ENCODE measurements around the gene USH2A.

USH2A gene

DNA sequence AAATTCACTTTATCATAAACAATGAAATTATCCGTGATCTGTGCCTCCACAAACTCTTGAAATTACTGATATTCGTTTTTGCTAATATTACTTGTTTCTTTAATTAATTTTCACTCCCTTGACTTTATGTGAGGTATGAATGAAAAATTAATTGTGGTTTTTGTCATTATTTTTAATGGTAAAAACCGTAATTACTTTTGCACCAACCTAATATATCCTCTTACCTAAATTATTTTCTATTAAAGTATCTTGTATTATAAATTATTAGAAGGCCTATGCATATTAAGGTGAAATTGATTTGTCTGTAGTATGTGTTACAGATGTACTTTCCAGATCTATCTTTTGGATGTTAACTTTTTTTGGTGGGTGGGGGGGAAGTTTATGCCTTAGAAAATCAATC is 540.2 kb downstream of the USH2A start:
- no peak overlapping the region for H3K4me3 Mint-ChIP-seq
- no peaks in the 10 kb centered on the region for H3K27me3 Mint-ChIP-seq
- no peak overlapping the region for H3K27ac Mint-ChIP-seq
- H3K36me3 Mint-ChIP-seq (ENCODE audit: low read depth): no peaks in the 10 kb centered on the region
- DNase-seq: no peak
- H3K9me3 Mint-ChIP-seq: peaks cover 10% of the 10 kb centered on the region
- no peaks in the 10 kb centered on the region for H3K4me1 Mint-ChIP-seq (ENCODE audit: low read depth)

GRCh38 chr1:215878843-215879242 is 544.4 kb downstream of the USH2A start:
- no peak for DNase-seq
- no peaks in the 10 kb centered on the region for H3K27me3 Mint-ChIP-seq
- no peak overlapping the region for H3K27ac Mint-ChIP-seq
- peaks cover 17% of the 10 kb centered on the region for H3K9me3 Mint-ChIP-seq
- no peaks in the 10 kb centered on the region for H3K36me3 Mint-ChIP-seq (ENCODE audit: low read depth)
- no peak overlapping the region for H3K4me3 Mint-ChIP-seq
- H3K4me1 Mint-ChIP-seq (ENCODE audit: low read depth): no peaks in the 10 kb centered on the region

DNA sequence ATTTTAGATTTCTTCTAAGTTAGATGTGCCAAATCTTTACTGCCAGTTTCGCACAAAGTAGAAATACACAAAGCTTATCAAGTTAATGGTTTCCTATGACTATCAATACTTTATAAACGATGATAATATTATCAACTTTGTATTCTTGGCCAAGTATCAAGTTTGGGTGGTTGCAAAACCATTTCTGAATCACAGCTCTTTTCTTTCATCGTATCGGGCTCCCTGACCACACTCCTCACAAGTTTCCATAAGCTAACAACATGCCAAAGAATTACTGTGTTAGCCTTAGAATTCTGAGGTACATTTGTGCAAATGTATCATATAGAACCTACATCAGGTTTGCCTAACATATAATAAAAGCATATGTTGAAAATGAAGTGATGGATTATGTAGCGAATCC is 545.1 kb downstream of the USH2A start:
- Mint-ChIP-seq H3K36me3 (ENCODE audit: low read depth) (no peaks in the 10 kb centered on the region), H3K27me3 (no peaks in the 10 kb centered on the region), H3K4me1 (ENCODE audit: low read depth) (no peaks in the 10 kb centered on the region), H3K9me3 (peaks cover 17% of the 10 kb centered on the region), H3K4me3 (no peak overlapping the region), H3K27ac (no peak overlapping the region)
- DNase-seq: no peak

DNA sequence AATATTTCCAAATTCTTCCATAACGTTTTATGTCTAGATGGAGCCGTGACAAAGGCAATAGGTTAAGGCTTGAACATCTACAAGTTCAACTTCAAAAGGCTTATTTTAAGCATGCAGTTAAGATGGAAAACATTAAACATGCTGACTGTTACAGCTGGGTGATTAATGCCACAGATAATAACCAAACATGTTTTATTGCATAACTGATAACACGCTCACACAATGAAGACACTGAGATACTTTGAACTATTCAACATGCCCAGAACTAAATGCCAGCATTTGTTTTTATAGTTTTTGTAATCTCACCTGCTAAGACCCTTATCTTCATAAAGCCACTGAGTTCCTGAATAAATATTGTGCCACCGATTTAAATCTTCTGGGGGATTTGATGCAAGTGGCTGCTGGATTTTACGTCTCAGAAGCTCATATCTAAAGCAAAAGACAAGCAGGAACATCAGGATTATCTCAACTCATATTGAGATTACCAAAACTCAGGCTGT is 545.7 kb downstream of the USH2A start:
- no peak for DNase-seq
- H3K4me1 Mint-ChIP-seq (ENCODE audit: low read depth): no peaks in the 10 kb centered on the region
- H3K27me3 Mint-ChIP-seq: no peaks in the 10 kb centered on the region
- no peak overlapping the region for H3K4me3 Mint-ChIP-seq
- H3K36me3 Mint-ChIP-seq (ENCODE audit: low read depth): no peaks in the 10 kb centered on the region
- H3K9me3 Mint-ChIP-seq: peaks cover 17% of the 10 kb centered on the region
- H3K27ac Mint-ChIP-seq: no peak overlapping the region

- Mint-ChIP-seq H3K4me3 (no peak overlapping the region), H3K9me3 (peaks cover 17% of the 10 kb centered on the region), H3K27ac (no peak overlapping the region), H3K4me1 (ENCODE audit: low read depth) (no peaks in the 10 kb centered on the region), H3K36me3 (ENCODE audit: low read depth) (no peaks in the 10 kb centered on the region), H3K27me3 (no peaks in the 10 kb centered on the region)
- no peak for DNase-seq
Measured at GRCh38 chr1:215875712-215876111, 547.5 kb downstream of the USH2A start.

- no peaks in the 10 kb centered on the region for H3K36me3 Mint-ChIP-seq (ENCODE audit: low read depth)
- peaks cover 14% of the 10 kb centered on the region for H3K9me3 Mint-ChIP-seq
- no peak overlapping the region for H3K4me3 Mint-ChIP-seq
- no peaks in the 10 kb centered on the region for H3K27me3 Mint-ChIP-seq
- H3K4me1 Mint-ChIP-seq (ENCODE audit: low read depth): no peaks in the 10 kb centered on the region
- DNase-seq: no peak
- no peak overlapping the region for H3K27ac Mint-ChIP-seq
Measured at GRCh38 chr1:215875236-215875635, 548.0 kb downstream of the USH2A start.

DNA sequence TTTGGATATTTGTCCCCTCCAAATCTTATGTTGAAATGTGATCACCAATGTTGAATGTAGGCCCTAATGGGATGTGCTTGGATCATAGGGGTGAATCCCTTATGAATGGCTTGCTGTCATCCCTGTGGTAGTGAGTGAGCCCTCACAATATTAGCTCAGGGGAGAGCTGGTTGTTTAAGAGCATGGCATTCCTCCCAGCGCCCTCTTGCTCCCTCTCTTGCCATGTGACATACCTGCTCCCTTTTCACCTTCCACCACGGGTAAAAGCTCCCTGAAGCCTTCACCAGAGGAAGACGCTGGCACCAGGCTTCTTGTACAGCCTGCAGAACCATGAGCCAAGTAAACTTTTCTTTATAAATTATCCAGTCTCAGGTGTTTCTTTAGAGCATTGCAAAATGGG is 550.6 kb downstream of the USH2A start:
- Mint-ChIP-seq H3K27ac (no peak overlapping the region), H3K4me3 (no peak overlapping the region), H3K9me3 (peaks cover 10% of the 10 kb centered on the region), H3K4me1 (ENCODE audit: low read depth) (no peaks in the 10 kb centered on the region), H3K36me3 (ENCODE audit: low read depth) (no peaks in the 10 kb centered on the region), H3K27me3 (no peaks in the 10 kb centered on the region)
- DNase-seq: no peak

GRCh38 chr1:215868500-215868899 is 554.7 kb downstream of the USH2A start:
- Mint-ChIP-seq H3K4me1 (ENCODE audit: low read depth) (no peaks in the 10 kb centered on the region), H3K27me3 (no peaks in the 10 kb centered on the region), H3K36me3 (ENCODE audit: low read depth) (no peaks in the 10 kb centered on the region), H3K27ac (no peak overlapping the region), H3K4me3 (no peak overlapping the region), H3K9me3 (peaks cover 5% of the 10 kb centered on the region)
- no peak for DNase-seq

- Mint-ChIP-seq H3K4me3 (no peak overlapping the region), H3K36me3 (ENCODE audit: low read depth) (no peaks in the 10 kb centered on the region), H3K27me3 (no peaks in the 10 kb centered on the region), H3K9me3 (peaks cover 15% of the 10 kb centered on the region), H3K4me1 (ENCODE audit: low read depth) (no peaks in the 10 kb centered on the region), H3K27ac (no peak overlapping the region)
- no peak for DNase-seq
Measured at GRCh38 chr1:215865060-215865459, 558.2 kb downstream of the USH2A start.

DNA sequence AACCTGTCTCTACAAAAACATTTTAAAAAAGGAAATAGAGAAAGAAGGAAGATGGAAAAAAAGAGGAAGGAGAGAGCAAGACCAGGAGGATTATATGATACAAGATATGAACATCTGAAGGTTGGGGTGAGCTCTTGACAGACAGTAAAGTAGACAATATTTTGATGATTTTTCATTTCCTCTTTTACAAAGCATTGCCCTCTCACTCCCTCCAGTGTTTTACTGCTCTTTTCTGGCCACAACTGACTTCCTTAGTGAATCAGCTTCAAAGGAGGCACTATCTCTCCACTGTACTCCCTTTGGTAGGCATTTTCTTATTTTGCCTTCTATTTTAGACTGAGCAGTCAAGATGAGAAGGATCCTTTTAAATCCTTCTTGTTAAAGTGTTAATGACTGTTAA is 559.5 kb downstream of the USH2A start:
- Mint-ChIP-seq H3K4me3 (no peak overlapping the region), H3K27ac (no peak overlapping the region)

DNA sequence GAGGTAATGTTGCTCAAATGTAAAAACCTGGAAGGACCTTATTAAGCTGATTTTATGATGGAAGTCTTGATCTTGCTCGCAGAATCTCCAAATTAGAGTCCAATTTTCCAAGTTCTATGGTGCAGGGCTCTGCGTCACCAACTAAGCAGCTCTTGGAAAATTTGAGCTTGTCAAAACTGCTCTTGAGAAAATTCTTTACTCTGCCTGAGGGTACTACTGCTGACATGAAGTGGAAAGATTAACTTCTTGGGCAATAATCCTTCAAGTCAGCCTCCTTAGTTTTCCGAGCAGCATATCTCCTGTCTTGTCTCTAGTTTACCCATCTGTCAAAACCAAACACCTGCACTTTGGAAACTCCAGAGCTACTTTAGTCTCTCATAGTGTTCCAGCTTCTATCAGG is 562.4 kb downstream of the USH2A start:
- Mint-ChIP-seq H3K36me3 (ENCODE audit: low read depth) (no peaks in the 10 kb centered on the region), H3K27me3 (no peaks in the 10 kb centered on the region), H3K4me1 (ENCODE audit: low read depth) (no peaks in the 10 kb centered on the region), H3K4me3 (no peak overlapping the region), H3K9me3 (peaks cover 28% of the 10 kb centered on the region), H3K27ac (no peak overlapping the region)
- no peak for DNase-seq

More for the DNA sequence above, 559.5 kb downstream of the USH2A start:
- no peaks in the 10 kb centered on the region for H3K4me1 Mint-ChIP-seq (ENCODE audit: low read depth)
- no peak for DNase-seq
- peaks cover 22% of the 10 kb centered on the region for H3K9me3 Mint-ChIP-seq
- no peaks in the 10 kb centered on the region for H3K36me3 Mint-ChIP-seq (ENCODE audit: low read depth)
- H3K27me3 Mint-ChIP-seq: no peaks in the 10 kb centered on the region

DNA sequence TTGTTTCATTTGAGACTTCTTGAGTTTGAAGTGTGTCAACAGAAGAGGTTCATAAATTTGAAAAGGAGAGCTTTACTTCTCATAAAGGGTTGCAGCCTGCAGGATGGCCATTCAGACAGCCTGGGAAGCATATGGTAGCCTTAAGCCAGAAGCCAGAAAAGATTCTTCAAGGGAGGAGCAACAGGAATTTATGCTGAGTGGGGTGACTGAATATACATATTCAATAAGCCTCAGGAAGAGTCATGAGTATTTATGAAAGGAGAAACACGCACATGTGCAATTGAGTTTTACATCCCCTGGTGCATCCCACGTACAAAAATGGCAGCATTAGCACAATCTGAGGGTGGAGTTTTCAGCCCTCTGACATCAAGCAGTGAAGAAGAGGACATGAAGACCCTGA is 565.9 kb downstream of the USH2A start:
- Mint-ChIP-seq H3K4me1 (ENCODE audit: low read depth) (no peaks in the 10 kb centered on the region), H3K4me3 (no peak overlapping the region), H3K27me3 (no peaks in the 10 kb centered on the region)

DNA sequence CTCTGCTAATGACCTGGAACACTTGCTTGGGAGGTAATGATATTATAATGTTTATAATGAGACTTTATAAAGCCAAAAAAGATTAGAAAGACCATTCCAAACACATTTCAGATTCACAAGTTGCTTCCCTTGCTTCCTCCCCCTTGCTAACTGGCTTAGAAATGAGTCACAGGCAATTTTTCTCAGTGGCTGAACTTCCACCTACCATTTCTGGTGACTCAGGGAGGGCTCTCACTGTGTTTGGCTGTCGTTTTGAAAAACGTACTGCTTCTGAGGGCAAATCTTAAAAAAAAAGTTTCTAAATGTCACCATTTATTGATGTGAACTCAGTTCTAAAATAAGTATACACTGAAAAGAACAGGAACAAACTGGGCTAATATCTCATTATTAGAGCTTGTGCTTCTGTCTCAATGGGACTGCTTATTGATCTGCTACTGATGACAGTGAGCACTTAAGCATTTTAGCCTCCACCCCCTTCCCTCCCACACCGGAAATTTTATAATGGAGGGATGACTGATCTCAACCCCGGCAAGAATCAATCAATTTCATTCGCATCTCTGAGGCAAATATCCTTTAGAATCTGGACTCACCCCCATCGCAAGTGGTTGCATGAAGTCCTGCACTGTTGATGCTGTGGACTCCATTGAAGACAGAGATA is 577.9 kb downstream of the USH2A start:
- no peaks in the 10 kb centered on the region for H3K4me1 Mint-ChIP-seq (ENCODE audit: low read depth)
- no peak overlapping the region for H3K4me3 Mint-ChIP-seq
- H3K27ac Mint-ChIP-seq: no peak overlapping the region
- no peaks in the 10 kb centered on the region for H3K36me3 Mint-ChIP-seq (ENCODE audit: low read depth)
- DNase-seq: no peak
- H3K27me3 Mint-ChIP-seq: no peaks in the 10 kb centered on the region
- peaks cover 19% of the 10 kb centered on the region for H3K9me3 Mint-ChIP-seq

More for the DNA sequence above, 565.9 kb downstream of the USH2A start:
- Mint-ChIP-seq H3K27ac (no peak overlapping the region), H3K36me3 (ENCODE audit: low read depth) (no peaks in the 10 kb centered on the region), H3K9me3 (peaks cover 35% of the 10 kb centered on the region)
- no peak for DNase-seq

DNA sequence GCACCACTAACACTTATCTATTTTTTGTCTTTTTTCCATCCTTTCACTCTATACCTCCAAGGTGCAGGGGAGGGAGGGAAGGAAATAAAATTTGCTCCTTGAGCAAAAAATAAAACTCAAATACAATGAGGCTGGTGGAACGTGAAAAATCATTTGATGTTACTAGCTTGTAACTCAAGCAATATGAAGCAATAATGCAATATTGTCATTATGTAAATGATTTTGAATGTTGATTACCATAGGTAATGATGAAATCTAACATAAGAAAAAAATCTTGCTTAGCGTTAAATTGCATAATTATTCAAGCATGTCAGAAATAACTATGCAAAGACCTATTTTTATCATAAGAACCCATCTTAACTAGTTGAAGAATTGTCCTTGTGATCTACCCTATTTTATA is 578.5 kb downstream of the USH2A start:
- H3K4me1 Mint-ChIP-seq (ENCODE audit: low read depth): no peaks in the 10 kb centered on the region
- H3K36me3 Mint-ChIP-seq (ENCODE audit: low read depth): no peaks in the 10 kb centered on the region
- no peak for DNase-seq
- peaks cover 19% of the 10 kb centered on the region for H3K9me3 Mint-ChIP-seq
- H3K4me3 Mint-ChIP-seq: no peak overlapping the region
- no peaks in the 10 kb centered on the region for H3K27me3 Mint-ChIP-seq
- H3K27ac Mint-ChIP-seq: no peak overlapping the region

- DNase-seq: no peak
- H3K27ac Mint-ChIP-seq: no peak overlapping the region
- peaks cover 18% of the 10 kb centered on the region for H3K9me3 Mint-ChIP-seq
- no peaks in the 10 kb centered on the region for H3K4me1 Mint-ChIP-seq (ENCODE audit: low read depth)
- H3K27me3 Mint-ChIP-seq: no peaks in the 10 kb centered on the region
- H3K4me3 Mint-ChIP-seq: no peak overlapping the region
- no peaks in the 10 kb centered on the region for H3K36me3 Mint-ChIP-seq (ENCODE audit: low read depth)
Measured at GRCh38 chr1:215844266-215844665, 579.0 kb downstream of the USH2A start.

- H3K9me3 Mint-ChIP-seq: peaks cover 21% of the 10 kb centered on the region
- H3K36me3 Mint-ChIP-seq (ENCODE audit: low read depth): no peaks in the 10 kb centered on the region
- no peaks in the 10 kb centered on the region for H3K4me1 Mint-ChIP-seq (ENCODE audit: low read depth)
- no peak overlapping the region for H3K4me3 Mint-ChIP-seq
- no peak for DNase-seq
- H3K27ac Mint-ChIP-seq: no peak overlapping the region
- H3K27me3 Mint-ChIP-seq: no peaks in the 10 kb centered on the region
Measured at GRCh38 chr1:215842905-215843304, 580.3 kb downstream of the USH2A start.
